Esophagus muscularis mucosa (tissue), 4 donors: ENCODE data around the gene PCDH9. TPM values are rescaled to one million over a fixed set of nuclear protein-coding genes. Genes with fewer than 3 reads are reported as not detected.

Experiments used
- small RNA-seq, 3 donors: library from RNA; depleted of rRNA; stranded (forward); fragments of <200 nt; gene quantifications; one replicate each; pipeline ENCODE3, GENCODE V24; 2016
- total RNA-seq, 4 donors: library from RNA; depleted of rRNA; stranded (reverse); fragments of >200 nt; gene quantifications; one replicate each; pipeline versions ENCODE4 v1.1.0 to v1.2.1, GENCODE V29; 2016

PCDH9 gene
- total RNA-seq, 4 donors from 2014 or later: 33.8 to 81.8 (median 49.1) TPM

Small RNAs within 50 kb of the gene (small RNA-seq; reads per million reads assigned to genes)
- gene RNU7-87P: 0 reads per million in 3 donors
